SK-N-MC (cell line): ENCODE results near the gene C7orf33.

Experiments
- EZH2 ChIP-seq: fragments of 200-600 bp; sonication (generic); IDR thresholded peaks from one replicate; pipeline ENCODE4 v1.6.1; 2017; ENCODE audit warnings: antibody characterized with exemption
- FOXP2 ChIP-seq: optimal IDR thresholded peaks from 2 replicates; pipeline ENCODE3; 2011; ENCODE audit warnings: mild to moderate bottlenecking, moderate library complexity; ENCODE audit not compliant: insufficient read depth; ENCODE audit errors: extremely low read length, control extremely low read depth
- POLR2AphosphoS5 ChIP-seq: IDR thresholded peaks from 2 replicates; pipeline ENCODE4 v1.6.1; 2012; ENCODE audit warnings: mild to moderate bottlenecking, low read depth, low read length, borderline replicate concordance

- TF ChIP-seq POLR2AphosphoS5 (no peak), EZH2 (no peak), FOXP2 (no peak)
Measured at GRCh38 chr7:148609045-148609725, 18.6 kb downstream of the C7orf33 start.
